Activated T-helper 1 cell treated with Interleukin-2 at 50 U/mL for 16 hours (primary cell): ENCODE results near the gene JDP2.

ENCODE experiments used
- DNase-seq: peaks from one replicate; pipeline ENCODE4 v3.0.0-alpha.2; 2020; ENCODE audit warnings: low read depth

JDP2 gene

DNA sequence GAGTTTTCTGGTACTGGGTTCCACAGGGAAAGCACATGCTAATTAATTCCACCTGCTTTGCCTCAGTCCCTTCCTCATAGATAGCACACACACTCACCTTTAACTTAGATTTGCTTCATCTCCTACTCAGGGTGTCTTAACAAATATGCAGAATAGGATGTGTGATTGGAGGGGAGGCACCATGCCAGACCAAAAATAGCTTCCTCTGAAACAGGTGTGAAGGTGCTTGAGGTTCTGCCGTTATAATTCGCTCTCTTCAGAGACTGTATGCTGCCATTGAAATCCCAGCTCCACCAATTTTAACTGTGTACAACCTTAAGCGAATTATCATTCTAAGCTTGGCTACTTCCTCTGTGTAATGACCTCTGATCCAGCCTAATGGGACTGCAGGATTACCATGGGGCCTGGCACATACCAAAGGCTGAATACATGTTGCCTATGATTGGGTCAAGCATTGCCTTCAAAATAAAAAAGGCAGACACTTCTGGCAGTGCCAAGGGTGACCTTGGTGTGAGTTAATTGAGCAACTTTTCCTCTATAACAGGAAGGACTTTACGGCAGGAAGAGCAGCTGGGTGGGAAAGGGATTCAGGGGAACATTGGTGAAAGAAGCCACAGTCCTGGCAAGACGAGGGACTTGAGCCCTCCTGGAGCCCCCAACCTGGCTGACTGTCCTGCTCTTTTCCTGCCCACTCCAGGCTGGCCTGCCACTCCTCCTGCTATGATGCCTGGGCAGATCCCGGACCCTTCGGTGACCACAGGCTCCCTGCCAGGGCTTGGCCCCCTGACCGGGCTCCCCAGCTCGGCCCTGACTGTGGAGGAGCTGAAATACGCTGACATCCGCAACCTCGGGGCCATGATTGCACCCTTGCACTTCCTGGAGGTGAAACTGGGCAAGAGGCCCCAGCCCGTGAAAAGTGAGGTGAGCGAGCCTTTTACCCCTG is 9.7 kb downstream of the JDP2 start:
- DNase-seq = no peak

GRCh38 chr14:75438486-75439080 is 10.8 kb downstream of the JDP2 start:
- DNase-seq = no peak

DNA sequence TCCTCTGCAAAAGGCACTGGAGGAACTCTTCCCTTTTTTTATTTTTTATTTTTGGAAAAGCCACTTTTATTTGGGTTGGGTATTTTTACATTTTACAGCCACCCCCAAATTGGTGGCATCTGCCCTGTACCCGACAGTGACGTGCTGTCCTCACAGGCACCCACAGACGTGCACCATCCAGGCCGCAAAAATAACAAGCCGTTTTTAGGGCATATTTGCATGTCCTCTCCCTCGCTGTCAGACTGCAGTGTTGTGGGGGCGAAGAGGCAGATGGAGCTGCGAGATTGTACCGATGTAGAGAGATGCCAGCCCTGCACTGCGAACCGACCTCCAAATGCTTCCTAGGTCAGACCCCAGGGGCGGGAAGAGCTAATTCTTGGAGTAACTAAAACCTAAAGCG is 12.2 kb downstream of the JDP2 start:
- no peak for DNase-seq

DNA sequence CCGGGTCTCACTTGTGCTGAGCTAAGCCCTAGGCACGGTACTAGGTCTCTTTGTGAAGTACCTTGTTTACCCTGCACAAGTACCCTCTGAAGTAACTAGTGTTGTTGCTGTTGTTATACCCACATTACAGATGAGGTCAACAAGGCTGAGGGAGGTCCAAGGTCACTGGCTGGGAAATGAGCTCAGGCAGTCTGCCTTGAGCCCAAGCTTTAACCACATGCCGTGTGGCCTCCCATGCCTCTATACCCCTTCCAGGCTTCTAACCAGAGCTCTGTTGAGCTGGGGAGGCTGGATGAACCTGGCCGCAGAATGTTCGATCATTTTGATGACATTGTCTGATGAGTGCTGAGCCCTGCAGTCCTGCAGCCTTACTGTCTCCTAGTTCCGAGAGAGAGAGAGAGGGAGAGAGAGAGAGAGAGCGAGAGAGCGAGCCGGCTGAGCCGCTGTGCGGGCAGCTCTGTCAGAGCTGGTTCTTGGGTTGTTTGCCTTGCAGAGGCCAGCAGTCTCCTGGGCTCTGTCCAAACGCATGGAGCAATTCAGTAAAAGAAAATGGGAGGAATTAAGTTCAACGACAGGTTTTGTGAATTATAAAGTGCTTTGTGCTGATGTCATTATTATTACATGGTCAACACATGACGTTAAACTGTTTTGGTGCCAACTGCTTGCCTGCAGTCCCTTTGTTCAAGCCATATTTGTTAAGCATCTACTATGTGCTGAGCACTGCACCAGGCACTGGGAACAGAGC is 13.1 kb downstream of the JDP2 start:
- no peak for DNase-seq

DNA sequence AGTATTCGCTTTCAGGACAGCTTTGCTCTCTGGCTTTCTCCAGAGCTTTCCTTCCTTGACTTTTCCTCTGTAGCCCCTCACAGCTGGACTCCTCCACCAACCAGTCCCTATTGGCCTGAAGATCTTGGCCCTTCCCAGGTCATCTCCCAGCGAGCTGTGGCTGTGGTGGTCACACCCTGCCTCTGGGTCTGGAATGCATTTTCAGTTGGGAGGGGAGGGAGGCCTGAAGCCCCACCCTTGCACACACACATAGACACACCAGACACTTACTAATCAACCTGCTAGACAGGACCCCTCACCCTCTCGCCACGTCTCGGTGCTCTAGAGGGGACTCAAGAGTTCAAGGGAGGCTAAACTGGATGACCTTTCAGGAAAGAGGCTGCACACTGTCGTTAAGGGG is 13.9 kb downstream of the JDP2 start:
- no peak for DNase-seq

DNA sequence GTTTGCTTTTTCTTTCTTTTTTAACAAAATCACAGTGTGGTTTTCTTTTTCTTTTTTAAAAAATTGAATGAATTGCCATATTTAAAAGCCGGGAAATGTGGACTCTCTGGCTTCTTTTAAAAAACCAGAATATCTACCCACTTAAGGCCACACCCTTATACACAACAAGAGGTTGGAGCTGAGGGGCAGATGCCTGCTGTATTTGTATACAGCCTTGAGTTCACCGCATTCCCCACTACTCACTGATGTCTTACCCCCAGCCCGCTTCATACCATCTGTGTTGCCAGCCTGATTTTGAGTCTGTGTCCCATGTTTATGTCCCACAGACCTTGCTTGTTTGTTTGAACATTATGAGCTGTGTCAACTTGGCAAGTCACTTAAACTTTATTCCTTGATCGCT is 14.3 kb downstream of the JDP2 start:
- DNase-seq = no peak

DNA sequence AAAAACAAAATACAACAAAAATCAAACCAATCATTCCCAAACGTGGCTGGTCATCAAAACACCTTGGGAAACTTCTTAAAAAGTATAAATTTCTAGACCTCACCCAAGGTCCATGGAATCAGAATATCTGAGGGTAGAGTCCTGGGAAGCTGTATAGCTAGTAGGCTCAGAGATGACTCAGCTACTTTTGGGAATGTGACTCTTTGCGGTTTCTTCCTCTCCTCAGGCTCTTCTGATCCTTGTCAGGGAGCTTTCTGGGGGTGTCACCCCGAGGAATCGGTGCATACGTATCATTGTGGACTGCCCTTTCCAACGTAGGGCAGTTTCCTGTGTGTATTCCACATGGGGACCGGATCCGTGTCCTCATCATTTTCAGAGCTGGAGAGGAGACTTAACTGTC is 14.8 kb downstream of the JDP2 start:
- DNase-seq = no peak

GRCh38 chr14:75443203-75443969 is 15.6 kb downstream of the JDP2 start:
- DNase-seq = no peak

- no peak for DNase-seq
Observed at GRCh38 chr14:75445236-75445635, 17.4 kb downstream of the JDP2 start.

DNA sequence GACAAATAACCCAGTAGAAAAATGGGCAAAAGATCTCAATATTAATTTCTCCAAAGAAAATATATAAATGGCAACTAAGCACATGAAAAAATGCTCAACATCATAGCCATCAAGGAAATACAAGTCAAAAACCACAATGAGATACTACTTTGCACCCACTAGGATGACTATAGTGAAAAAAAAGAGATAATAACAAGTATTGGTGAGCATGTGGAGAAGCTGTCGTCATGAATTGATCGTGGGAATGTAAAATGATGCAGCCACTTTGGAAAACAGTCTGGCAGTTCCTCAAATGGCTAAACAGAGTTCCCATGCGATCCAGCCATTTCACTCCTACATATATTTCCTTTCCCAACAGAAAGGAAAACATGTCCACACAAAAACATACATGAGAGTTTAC is 18.1 kb downstream of the JDP2 start:
- DNase-seq = no peak

DNA sequence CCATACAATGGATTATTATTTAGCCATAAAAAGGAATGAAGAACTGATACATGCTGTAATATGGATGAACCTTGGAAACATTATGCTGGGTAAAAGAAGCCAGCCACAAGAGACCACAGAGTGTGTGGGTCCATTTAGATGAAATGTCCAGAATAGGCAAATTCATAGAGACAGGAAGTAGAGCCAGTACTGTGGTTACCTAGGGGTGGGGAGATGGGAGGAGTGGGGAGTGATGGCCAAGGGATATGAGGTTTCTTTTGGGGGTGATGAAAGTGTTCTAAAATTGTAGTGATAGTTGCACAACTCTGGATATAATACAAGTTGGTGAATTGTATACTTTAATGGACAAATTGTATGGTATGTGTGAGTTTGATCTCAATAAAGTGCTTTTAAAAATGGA is 18.6 kb downstream of the JDP2 start:
- no peak for DNase-seq

DNA sequence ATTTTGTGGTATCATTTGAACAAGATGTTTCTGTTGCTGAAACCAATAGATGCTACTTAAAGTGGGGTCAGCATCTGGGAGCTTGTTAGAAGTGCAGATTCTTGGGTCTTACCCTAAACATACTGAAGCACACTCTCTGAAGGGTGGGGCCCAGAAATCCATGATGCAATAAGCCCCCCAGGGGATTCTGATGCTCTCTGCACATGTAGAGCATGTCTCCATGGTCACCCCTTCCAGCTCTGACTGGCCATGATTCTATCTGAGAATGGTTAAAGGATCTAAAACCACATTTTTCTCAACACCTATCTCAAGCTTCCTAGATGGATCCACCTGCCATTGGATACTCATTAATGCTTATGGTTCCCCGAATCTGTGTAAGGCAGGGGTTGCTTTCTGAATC is 20.4 kb downstream of the JDP2 start:
- DNase-seq = no peak

GRCh38 chr14:75449036-75449435 is 21.2 kb downstream of the JDP2 start:
- DNase-seq = no peak

DNA sequence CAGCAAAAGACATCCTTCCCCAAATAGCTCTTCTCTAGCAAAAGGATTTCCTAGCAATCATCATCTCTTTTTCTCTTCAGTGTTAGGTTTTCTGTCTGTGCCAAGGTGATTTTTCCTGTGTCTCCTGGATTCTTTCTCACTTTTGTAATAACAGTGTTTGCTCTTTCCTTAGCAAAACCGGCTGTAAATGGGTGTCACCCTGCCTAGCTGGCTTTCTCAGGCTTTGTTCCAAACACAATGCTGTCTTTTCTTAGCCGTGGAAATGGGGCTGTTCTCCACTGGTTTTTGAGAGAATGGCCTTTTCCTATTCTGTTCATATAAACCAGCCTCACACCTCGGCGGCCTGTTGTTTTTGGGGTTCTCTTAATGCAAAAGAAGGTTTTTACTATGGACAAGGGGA is 21.9 kb downstream of the JDP2 start:
- DNase-seq = no peak

DNA sequence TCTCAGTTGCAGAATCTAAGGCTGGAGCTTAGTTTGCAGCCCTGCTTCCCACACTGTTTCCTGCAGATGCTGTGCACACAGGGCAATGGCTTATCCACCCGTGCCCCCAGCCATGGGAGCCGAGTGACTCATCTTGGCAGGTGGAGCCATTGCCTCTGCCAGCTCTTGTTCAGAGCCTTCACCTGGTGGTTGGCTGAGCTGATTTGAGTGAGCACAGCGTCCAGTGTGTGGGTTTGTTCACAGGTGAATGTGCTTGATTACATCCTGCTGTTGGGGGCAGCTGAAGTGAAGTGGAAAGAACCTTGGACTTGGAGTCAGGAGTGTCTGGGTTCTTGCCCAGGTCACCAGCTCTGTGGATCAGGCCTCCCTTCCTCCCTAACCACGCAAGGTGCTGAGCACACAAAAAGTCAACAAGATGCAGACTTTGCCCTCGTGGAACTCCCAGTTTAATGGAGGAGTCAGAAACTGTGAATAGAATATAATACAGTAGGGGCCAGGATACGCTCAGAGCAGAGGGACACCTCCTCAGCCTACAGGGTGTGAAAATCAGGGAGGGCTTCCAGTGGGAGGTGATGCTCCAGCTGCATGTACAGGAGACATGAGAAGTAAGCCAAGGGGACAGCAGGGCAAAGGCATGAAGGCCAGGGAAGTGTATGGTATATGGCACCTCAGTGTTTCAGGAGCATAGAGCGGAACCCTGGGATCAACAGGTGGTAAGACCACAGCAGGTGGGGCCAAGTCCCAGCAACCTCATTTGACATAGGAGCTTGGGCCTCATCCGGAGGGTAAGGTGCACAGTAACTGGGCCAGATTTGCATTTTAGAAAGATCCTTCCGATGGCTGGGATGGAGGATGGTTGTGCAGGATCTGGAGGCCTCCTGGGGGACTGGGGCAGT is 22.8 kb downstream of the JDP2 start:
- no peak for DNase-seq

GRCh38 chr14:75452324-75452723 is 24.5 kb downstream of the JDP2 start:
- no peak for DNase-seq

DNA sequence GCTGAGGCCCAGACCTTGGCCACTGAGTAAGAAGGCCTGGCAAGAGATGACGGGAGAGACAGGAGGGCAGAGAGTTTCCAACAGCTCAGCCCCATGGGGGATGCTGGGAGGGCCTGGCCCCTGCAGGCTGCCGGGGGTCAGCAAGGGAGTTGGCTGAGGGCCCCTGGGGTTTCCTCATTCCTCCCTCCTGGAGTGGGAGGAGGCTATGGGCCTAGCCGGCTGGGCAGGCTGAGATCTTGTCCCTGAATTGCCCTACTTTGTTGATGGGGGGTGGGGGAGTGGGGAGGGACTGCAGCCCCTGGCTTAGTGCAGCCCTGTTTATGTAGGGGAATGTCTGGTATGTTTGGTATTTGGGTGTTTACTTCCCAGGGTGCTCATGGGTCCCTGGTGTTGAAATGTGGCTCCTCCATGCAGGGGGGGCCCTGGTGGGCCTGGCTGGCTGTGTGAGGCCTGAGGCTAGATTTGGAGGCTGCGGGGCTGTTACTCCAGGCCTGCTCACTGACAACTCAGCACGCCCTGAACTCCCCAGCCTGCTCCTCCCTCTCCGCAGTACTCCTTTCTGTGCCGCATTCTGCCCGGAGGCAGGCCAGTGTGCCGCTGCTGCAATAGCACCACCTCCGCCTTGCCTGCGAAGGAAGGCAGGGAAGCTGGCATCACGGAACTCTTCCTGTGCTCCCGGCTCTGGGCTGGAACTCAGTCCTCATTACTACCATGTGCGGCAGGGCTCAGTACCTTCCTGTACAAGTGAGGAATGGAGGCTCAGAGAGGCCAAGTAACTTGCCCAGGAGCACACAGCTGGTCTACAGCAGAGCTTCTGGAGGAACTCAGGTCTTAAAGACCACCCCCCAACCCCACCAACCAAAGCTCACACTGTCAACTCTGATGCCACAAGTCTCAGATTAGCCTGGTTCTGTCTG is 25.3 kb downstream of the JDP2 start:
- DNase-seq = no peak

DNA sequence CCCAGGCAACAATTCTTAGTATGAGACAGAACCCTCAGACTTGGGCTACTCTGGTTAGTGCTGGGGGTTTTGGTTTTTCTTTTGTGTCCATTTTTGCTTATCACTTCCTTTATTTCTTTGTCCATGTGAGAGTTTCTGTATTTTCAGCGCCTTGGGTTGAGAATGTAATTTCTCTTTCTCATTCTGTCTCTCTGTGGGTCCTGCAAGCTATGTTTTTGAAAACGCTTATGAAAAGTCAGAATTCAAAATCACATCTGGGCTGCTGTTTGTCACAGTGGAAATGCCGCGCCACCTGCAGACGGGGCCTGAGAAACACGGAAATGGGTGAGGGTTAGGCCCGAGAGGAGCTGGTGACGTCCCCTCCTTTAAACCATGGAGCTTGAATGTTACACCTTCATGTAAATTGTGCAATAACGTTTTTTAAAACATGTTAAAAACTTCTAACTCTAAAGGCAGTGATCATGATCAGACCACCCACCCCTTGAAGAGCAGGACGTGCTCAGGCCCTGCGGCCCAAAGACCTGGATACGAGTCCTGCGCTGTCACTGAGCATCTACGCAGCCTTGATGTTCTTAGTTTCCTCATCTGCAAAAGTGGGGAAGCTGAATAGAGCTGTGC is 26.1 kb downstream of the JDP2 start:
- no peak for DNase-seq

DNA sequence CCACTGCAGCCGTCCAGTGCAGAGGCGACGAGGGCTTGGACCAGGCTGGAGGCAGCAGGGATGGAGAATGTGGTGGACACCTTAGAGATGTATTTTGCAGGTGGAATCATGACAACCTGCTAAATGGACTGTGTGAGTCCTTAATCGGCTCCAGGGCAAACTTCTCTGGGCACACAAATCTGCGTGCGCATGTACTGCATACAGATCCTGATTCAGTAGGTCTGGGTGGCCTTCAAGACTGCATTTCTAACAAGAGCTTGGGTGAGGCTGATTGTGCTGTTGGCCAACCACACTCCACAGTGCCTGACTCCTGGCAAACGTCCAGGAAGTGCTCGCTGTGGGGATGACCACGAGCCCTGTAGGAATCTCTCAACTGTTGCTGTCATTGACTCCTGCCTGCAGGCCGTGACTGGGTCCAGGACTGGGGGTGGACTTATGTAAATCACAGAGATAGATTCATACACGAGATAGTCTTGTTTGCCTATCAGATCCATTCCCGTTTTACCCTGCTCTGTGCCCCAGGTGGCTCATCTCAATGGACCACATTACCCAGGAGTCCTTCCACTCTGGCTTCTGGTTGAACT is 27.2 kb downstream of the JDP2 start:
- no peak for DNase-seq
